Choroid plexus epithelial cell (primary cell): ENCODE measurements around the gene FABP6.

Source experiments
- DNase-seq: peaks from one replicate; pipeline ENCODE4 v3.0.0-alpha.2; 2010; ENCODE audit warnings: low read depth
- H3K4me3 ChIP-seq: 2 replicates; pipeline ENCODE4 v1.5.1; 2011; ENCODE audit warnings: low read depth, mild to moderate bottlenecking, control low read depth, low read length, moderate library complexity
- TF ChIP-seq, protein P1 (sequence below): conservative IDR thresholded peaks from 2 replicates; pipeline ENCODE4 v1.5.1; 2011; ENCODE audit warnings: low read depth, mild to moderate bottlenecking, control low read depth, inconsistent platforms, low read length, moderate library complexity

Gene FABP6

DNA sequence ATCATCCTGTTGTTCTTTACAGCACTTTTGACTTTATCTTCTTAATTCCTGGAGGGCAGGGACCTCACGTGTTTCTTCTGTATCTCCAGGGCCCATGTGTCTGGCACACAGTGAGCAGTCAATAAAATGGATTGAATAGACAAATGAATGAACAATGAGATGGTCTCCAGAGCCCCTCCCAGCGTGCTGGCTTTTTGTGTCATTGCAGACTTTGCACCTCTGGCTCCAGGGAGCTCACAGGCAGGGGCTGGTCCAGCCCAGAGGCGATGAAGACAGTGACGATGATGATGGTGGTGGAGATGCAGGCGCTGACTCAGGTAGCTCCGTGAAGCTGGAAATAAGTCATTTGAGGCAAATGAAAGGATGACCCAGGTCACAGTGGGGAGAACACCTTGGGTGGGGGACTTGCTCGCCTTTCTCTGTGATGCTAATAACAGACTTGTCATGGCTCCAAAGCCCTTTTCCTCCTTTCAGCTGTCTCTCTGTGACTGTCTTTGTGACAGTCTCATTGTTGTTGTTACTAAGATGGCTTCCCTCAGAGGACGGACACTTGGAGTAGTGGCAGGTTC is 30.4 kb upstream of the FABP6 start:
- no peak for DNase-seq
- peak overlapping the region; percentile 14 for H3K4me3 ChIP-seq
- TF ChIP-seq, protein P1, sequence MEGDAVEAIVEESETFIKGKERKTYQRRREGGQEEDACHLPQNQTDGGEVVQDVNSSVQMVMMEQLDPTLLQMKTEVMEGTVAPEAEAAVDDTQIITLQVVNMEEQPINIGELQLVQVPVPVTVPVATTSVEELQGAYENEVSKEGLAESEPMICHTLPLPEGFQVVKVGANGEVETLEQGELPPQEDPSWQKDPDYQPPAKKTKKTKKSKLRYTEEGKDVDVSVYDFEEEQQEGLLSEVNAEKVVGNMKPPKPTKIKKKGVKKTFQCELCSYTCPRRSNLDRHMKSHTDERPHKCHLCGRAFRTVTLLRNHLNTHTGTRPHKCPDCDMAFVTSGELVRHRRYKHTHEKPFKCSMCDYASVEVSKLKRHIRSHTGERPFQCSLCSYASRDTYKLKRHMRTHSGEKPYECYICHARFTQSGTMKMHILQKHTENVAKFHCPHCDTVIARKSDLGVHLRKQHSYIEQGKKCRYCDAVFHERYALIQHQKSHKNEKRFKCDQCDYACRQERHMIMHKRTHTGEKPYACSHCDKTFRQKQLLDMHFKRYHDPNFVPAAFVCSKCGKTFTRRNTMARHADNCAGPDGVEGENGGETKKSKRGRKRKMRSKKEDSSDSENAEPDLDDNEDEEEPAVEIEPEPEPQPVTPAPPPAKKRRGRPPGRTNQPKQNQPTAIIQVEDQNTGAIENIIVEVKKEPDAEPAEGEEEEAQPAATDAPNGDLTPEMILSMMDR, result no peak

DNA sequence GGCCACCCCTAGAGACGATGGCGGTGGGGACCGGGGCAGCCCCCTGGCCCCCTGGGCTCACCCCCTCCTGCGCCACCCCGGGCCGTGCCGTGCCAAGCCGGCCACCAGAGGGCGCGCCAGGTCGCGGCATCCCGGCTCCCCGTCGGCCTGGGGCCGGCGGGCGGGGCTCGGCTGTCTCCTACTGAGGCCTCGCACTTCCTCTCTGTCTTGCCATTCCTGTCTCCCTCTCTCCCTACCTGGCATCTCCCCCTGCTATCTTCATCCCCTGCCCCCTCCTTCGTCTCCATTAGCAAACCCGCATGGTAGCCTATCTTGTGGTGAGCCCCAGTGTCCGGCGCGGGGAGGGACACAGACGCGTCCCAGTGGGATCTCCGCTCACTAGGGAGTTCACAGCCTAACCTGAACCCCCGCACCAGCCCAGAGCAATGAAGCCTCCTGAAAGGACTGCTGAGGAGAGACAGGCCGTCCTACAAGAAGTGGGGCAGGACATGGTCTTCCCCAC is 29.8 kb upstream of the FABP6 start:
- peak overlapping the region; percentile 57 for H3K4me3 ChIP-seq
- TF ChIP-seq, protein P1, result peak; percentile 56
- DNase-seq, result peak; percentile 54

DNA sequence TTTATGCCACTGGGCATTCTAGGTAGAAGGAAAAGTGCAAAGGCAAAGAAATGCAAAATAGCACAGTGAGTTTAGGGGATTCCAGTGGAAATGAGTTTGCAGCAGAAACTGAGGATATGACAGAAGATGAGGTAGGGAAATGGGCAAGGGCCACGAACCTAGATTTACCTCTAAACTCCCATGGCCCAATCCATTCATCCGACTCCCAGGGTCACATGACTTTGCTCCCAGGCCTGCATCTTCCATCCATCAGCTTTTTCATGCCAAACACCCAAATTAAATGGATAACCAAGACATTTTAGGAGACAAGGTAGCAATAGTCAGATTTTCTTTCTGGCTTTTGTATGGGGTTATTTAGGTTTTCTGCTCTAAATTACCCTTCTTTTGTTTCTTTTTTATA is 22.2 kb upstream of the FABP6 start:
- TF ChIP-seq, protein P1, result no peak
- no peak for DNase-seq
- no peak overlapping the region for H3K4me3 ChIP-seq

DNA sequence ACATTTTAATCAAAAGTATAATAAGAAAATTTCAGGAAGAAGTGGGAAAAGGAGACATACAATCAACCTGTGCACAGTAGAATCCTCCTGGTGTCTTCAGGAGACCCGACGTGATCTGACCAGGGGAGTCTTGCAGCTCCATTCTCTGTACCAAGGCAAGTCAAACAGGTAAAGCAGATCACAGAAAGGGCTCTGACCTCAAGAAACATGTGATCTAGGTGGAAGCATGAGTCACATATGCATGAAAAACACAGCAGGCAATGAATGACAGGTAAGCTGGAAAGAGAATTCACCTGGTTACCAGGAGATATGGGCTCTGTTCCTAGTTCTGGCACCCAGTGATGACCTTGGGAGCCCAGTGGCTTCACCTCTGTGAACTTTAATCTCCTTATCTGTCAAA is 19.4 kb upstream of the FABP6 start:
- no peak for DNase-seq
- TF ChIP-seq, protein P1, result no peak
- no peak overlapping the region for H3K4me3 ChIP-seq

DNA sequence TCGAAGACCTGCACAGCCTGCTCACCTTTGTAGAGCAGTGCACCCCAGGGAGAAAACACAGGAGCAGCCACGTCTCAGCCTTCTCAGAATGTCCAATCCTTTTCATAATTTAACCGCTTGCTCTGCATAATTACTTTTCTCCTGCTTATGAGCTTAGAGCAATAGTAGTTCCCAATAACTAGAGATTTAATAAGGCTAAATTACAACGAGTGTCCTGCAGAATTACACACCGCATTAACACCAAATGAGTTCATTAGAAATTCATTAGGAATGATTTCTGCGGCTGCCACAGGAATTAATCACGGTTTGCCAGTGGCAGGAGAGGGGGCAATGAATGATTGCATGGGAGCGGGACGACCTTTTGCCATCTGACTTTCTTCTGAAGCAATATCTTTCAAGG is 18.7 kb upstream of the FABP6 start:
- no peak overlapping the region for H3K4me3 ChIP-seq
- DNase-seq, result no peak
- TF ChIP-seq, protein P1, result no peak

DNA sequence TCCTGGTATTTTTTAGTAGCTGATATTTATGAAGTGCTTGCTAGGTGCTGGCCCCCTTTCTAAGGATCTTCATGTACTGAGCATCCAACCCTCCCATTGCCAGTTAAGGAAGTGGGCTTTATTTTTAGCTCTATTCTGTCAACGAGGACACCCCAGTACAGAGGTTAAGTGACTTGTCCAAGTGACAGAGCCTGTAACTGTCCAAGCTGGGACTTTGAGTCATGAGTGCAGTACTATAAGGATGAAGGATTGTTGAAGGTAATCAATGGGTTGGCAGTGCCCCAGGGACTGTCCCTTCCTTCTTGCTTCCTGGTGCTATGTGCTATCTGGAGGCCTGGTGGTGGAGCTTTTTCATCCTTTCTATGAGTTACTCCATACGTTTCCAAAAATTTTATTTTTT is 18.0 kb upstream of the FABP6 start:
- no peak overlapping the region for H3K4me3 ChIP-seq
- TF ChIP-seq, protein P1, result no peak
- no peak for DNase-seq

DNA sequence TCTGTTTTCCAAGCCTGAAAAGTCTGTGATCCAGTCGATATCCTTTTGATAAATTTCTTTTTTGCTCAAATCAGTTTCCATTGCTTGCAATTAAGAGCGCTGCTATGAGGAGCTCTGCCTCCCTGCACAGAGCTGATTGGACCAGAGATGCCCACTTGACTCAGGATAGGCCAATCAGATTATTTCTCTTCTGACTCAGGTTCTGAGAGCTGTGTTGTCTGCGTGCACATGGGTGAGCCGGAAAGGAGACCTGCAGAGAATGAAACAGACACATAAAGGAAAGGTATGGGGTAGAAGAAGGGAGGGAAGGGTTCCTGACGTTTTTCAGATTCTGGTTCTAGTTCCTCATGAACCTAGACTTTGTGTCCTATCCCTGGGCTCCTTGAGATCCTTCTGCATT is 15.8 kb upstream of the FABP6 start:
- TF ChIP-seq, protein P1, result no peak
- H3K4me3 ChIP-seq, result no peak overlapping the region
- no peak for DNase-seq
